OCI-LY7 (cell line): ENCODE measurements around the gene SPATA13. TPM values are rescaled to one million over a fixed set of nuclear protein-coding genes. Genes with fewer than 3 reads are reported as not detected.

Source experiments
- BruUV-seq: library from RNA; stranded (reverse); fragments of 400-500 nt; replicated peaks from 2 replicates; lab custom pipeline; 2021; lab: Mats Ljungman, UMichigan
- CTCF ChIA-PET: fragments of 300-600 bp; sonication (Branson Sonifier 250); formaldehyde crosslinking; loops from one replicate; lab custom pipeline; 2022; ENCODE audit warnings: antibody characterized with exemption; ENCODE audit not compliant: unreplicated experiment; lab: Charles Lee
- POLR2A ChIA-PET: fragments of 300-600 bp; sonication (Branson Sonifier 250); formaldehyde crosslinking; loops from one replicate; lab custom pipeline; 2022; ENCODE audit warnings: antibody characterized with exemption; lab: Charles Lee
- DNase-seq: peaks from one replicate; pipeline ENCODE4 v3.0.0-alpha.2; 2015; ENCODE audit warnings: low spot score
- H2AFZ ChIP-seq: fragments of 200-600 bp; sonication (generic), shearing (Covaris generic); 2 replicates; pipeline ENCODE4 v1.6.1; 2014; ENCODE audit warnings: mild to moderate bottlenecking, antibody characterized with exemption, low read length, moderate library complexity
- H3K27ac ChIP-seq: fragments of 200-600 bp; sonication (generic); 2 replicates; pipeline ENCODE4 v1.5.1; 2014; ENCODE audit warnings: mixed run types, low read depth, mild to moderate bottlenecking, moderate library complexity, low read length, inconsistent platforms; ENCODE audit not compliant: poor library complexity, severe bottlenecking
- H3K36me3 ChIP-seq: fragments of 200-600 bp; sonication (generic); 2 replicates; pipeline ENCODE4 v1.6.1; 2014; ENCODE audit warnings: mild to moderate bottlenecking, antibody characterized with exemption, low read length, moderate library complexity, mixed read lengths; ENCODE audit not compliant: insufficient read depth
- H3K4me1 ChIP-seq: fragments of 200-600 bp; sonication (generic); 2 replicates; pipeline ENCODE4 v1.5.1; 2014; ENCODE audit warnings: mild to moderate bottlenecking, low read length; ENCODE audit not compliant: insufficient read depth, poor library complexity, severe bottlenecking
- H3K4me2 ChIP-seq: fragments of 200-600 bp; sonication (generic); 2 replicates; pipeline ENCODE4 v1.6.1; 2014; ENCODE audit warnings: mild to moderate bottlenecking, low read length
- H3K4me3 ChIP-seq: fragments of 200-600 bp; sonication (generic); 2 replicates; pipeline ENCODE4 v1.5.1; 2014; ENCODE audit warnings: mild to moderate bottlenecking, low read depth, low read length; ENCODE audit not compliant: poor library complexity, severe bottlenecking
- H3K79me2 ChIP-seq: fragments of 200-600 bp; sonication (generic); 2 replicates; pipeline ENCODE4 v1.6.1; 2016; ENCODE audit warnings: low read depth, mild to moderate bottlenecking, low read length, moderate library complexity, mixed read lengths; ENCODE audit not compliant: insufficient read depth
- H3K9me2 ChIP-seq: fragments of 200-600 bp; sonication (generic); 2 replicates; pipeline ENCODE4 v1.6.1; 2016; ENCODE audit warnings: mild to moderate bottlenecking, low read length, mixed read lengths; ENCODE audit not compliant: insufficient read depth
- H3K9me3 ChIP-seq: fragments of 200-600 bp; sonication (generic); 2 replicates; pipeline ENCODE4 v1.6.1; 2014; ENCODE audit warnings: mild to moderate bottlenecking, mixed run types, low read length, mixed read lengths
- H4K20me1 ChIP-seq: fragments of 200-600 bp; sonication (generic); 2 replicates; pipeline ENCODE4 v1.6.1; 2014; ENCODE audit warnings: mild to moderate bottlenecking, antibody characterized with exemption, low read length, moderate library complexity, mixed read lengths; ENCODE audit not compliant: insufficient read depth
- CTCF ChIP-seq: fragments of 200-600 bp; sonication (generic); conservative IDR thresholded peaks from 2 replicates; pipeline ENCODE4 v1.5.1; 2014; ENCODE audit warnings: mild to moderate bottlenecking, antibody characterized with exemption, low read length, moderate library complexity, mixed read lengths
- EZH2phosphoT487 ChIP-seq: fragments of 200-600 bp; sonication (generic); IDR thresholded peaks from 2 replicates; pipeline ENCODE4 v1.6.1; 2018; ENCODE audit warnings: low read depth, borderline replicate concordance, mild to moderate bottlenecking, mixed run types, antibody characterized with exemption, low read length, moderate library complexity, mixed read lengths
- intact Hi-C: fragments of 100-400 bp; cut with micrococcal nuclease; formaldehyde crosslinking; loops from one replicate; pipeline ENCODE4 v1.10.0; 2022; ENCODE audit not compliant: unreplicated experiment
- total RNA-seq, 2 experiments: library from RNA; depleted of rRNA in 1 of 2; stranded (reverse); fragments of >200 nt in 1 of 2; shearing (Covaris generic) in 1 of 2; gene quantifications; 2 replicates each; pipeline ENCODE4 v1.2.3, GENCODE V29; 2014 to 2022

Gene SPATA13
- total RNA-seq, 2 experiments from 2014 or later = 3.8 to 32.4 TPM

- Histone ChIP-seq H3K9me3 (no peaks in the 10 kb centered on the region), H3K4me2 (no peak overlapping the region), H3K79me2 (no peaks in the 10 kb centered on the region), H3K27ac (no peak overlapping the region), H4K20me1 (no peaks in the 10 kb centered on the region), H3K4me3 (no peak overlapping the region), H3K9me2 (no peaks in the 10 kb centered on the region), H3K4me1 (no peaks in the 10 kb centered on the region), H3K36me3 (no peaks in the 10 kb centered on the region), H2AFZ (no peak overlapping the region)
- DNase-seq = no peak
- CTCF ChIA-PET = no interaction called here
- BruUV-seq = no TSS peak
- intact Hi-C loops = no loop called here
- TF ChIP-seq CTCF = no peak
- TF ChIP-seq EZH2phosphoT487 = no peak
- POLR2A ChIA-PET = no interaction called here
These were observed 82.8 kb downstream of the SPATA13 start for GRCh38 chr13:24243302-24243701.

GRCh38 chr13:24244802-24245201, 84.3 kb downstream of the SPATA13 start:
- CTCF ChIA-PET = no interaction called here
- H2AFZ ChIP-seq = no peak overlapping the region
- POLR2A ChIA-PET = interaction anchor here (0.7 kb wide), 1 partner anchor 19 kb away, joined by 3 read pairs; no protein-coding TSS in a partner anchor

More at GRCh38 chr13:24244802-24245201, 84.3 kb downstream of the SPATA13 start:
- Histone ChIP-seq H3K36me3 (no peaks in the 10 kb centered on the region), H3K27ac (no peak overlapping the region), H3K9me3 (no peaks in the 10 kb centered on the region), H3K4me3 (no peak overlapping the region), H3K79me2 (no peaks in the 10 kb centered on the region), H3K4me2 (no peak overlapping the region), H3K4me1 (no peaks in the 10 kb centered on the region), H3K9me2 (no peaks in the 10 kb centered on the region), H4K20me1 (no peaks in the 10 kb centered on the region)
- BruUV-seq = no TSS peak
- no peak for TF ChIP-seq EZH2phosphoT487
- TF ChIP-seq CTCF = no peak
- intact Hi-C loops = no loop called here
- DNase-seq = no peak
